ENCODE results near the gene ME3. TPM values are rescaled to one million over a fixed set of nuclear protein-coding genes. Genes with fewer than 3 reads are reported as not detected.

ME3 gene
- total RNA-seq, 1 donor from 2014 or later: 10.8 TPM

DNA sequence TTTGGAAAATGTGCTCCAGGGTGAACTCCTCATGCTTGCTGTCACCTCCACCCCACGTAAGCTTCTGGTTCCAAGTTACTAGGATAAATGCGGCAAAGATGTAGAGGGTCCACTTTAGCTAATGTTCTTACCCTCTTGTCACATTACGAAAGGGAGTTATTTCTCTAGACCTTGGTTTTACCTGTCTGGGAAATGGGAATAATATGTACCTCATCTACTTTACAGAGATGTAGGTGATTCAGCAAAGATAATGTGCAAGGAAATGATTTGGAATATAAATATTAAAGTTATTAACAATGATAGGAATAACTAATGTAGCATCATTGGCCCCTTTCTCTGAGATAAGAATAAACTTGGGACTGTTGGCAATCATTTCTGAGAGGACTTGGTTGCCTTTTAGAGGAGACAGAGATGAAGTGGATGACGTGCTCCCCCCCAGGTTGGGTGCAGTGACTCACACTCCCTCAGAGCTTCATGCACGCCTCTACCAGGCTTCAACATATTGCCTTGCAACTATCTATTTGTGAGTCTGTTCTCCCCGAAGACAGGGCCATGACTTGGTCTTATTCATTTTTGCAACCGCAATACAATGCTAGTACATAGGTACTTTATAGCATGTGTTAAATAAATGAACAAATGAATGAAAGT lies 97.1 kb downstream of the ME3 start:
- no peak overlapping the region for H3K27ac Mint-ChIP-seq (ENCODE audit: unreplicated experiment)
- no peak for DNase-seq (ENCODE audit: low spot score)
- H3K27me3 Mint-ChIP-seq (ENCODE audit: low read depth): no peaks in the 10 kb centered on the region
- no peak overlapping the region for H3K4me3 Mint-ChIP-seq (ENCODE audit: unreplicated experiment)
- H3K36me3 Mint-ChIP-seq (ENCODE audit: low read depth): no peaks in the 10 kb centered on the region
- H3K4me1 Mint-ChIP-seq (ENCODE audit: low read depth): peaks cover 60% of the 10 kb centered on the region
- H3K9me3 Mint-ChIP-seq (ENCODE audit: low read depth): no peaks in the 10 kb centered on the region
- TF ChIP-seq, protein P1, sequence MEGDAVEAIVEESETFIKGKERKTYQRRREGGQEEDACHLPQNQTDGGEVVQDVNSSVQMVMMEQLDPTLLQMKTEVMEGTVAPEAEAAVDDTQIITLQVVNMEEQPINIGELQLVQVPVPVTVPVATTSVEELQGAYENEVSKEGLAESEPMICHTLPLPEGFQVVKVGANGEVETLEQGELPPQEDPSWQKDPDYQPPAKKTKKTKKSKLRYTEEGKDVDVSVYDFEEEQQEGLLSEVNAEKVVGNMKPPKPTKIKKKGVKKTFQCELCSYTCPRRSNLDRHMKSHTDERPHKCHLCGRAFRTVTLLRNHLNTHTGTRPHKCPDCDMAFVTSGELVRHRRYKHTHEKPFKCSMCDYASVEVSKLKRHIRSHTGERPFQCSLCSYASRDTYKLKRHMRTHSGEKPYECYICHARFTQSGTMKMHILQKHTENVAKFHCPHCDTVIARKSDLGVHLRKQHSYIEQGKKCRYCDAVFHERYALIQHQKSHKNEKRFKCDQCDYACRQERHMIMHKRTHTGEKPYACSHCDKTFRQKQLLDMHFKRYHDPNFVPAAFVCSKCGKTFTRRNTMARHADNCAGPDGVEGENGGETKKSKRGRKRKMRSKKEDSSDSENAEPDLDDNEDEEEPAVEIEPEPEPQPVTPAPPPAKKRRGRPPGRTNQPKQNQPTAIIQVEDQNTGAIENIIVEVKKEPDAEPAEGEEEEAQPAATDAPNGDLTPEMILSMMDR (IDR thresholded peaks at IDR 0.05): no peak

DNA sequence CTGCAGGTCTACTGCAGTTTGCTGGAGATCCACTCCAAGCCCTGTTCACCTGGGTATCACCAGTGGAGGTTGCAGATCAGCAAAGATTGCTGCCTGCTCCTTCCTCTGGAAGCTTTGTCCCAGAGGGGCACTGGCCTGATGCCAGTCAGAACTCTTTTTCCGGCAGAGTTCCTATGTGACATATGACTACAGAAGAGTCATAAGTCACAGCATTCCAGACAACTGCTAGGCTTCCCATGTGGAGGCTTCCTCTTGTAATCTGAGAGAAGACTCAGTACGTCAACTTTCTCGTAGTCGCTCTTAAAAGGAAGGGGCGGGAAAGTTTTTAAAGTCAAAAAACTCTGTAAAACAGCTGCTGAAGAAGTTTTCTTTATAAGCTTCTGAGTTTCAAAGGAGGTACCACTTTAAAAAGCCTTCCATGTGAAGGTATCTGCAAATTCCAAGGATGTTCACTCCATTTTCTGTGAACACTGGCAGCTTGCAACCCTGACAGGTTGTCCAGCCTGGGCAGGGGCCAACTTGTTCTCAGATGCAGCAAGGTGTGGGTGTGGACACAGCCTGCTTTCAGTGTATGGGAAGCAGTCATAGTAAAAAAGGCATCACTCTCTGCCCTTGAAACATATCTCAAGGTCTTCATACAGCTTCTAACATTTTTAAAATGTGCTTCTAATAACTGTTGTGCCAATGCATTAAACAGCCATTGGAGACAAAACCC lies 97.8 kb downstream of the ME3 start:
- Mint-ChIP-seq H3K4me3 (ENCODE audit: unreplicated experiment) (no peak overlapping the region), H3K27me3 (ENCODE audit: low read depth) (no peaks in the 10 kb centered on the region), H3K36me3 (ENCODE audit: low read depth) (no peaks in the 10 kb centered on the region), H3K4me1 (ENCODE audit: low read depth) (peaks cover 54% of the 10 kb centered on the region), H3K27ac (ENCODE audit: unreplicated experiment) (peak overlapping the region; percentile 80), H3K9me3 (ENCODE audit: low read depth) (no peaks in the 10 kb centered on the region)
- TF ChIP-seq, protein P1 (IDR thresholded peaks at IDR 0.05): no peak
- no peak for DNase-seq (ENCODE audit: low spot score)

GRCh38 chr11:86571273-86571948 lies 101.0 kb downstream of the ME3 start:
- Mint-ChIP-seq H3K4me3 (ENCODE audit: unreplicated experiment) (no peak overlapping the region), H3K9me3 (ENCODE audit: low read depth) (no peaks in the 10 kb centered on the region), H3K27ac (ENCODE audit: unreplicated experiment) (no peak overlapping the region), H3K36me3 (ENCODE audit: low read depth) (no peaks in the 10 kb centered on the region), H3K4me1 (ENCODE audit: low read depth) (peaks cover 38% of the 10 kb centered on the region), H3K27me3 (ENCODE audit: low read depth) (no peaks in the 10 kb centered on the region)
- DNase-seq (ENCODE audit: low spot score): no peak
- TF ChIP-seq, protein P1 (IDR thresholded peaks at IDR 0.05): peak; percentile 63

DNA sequence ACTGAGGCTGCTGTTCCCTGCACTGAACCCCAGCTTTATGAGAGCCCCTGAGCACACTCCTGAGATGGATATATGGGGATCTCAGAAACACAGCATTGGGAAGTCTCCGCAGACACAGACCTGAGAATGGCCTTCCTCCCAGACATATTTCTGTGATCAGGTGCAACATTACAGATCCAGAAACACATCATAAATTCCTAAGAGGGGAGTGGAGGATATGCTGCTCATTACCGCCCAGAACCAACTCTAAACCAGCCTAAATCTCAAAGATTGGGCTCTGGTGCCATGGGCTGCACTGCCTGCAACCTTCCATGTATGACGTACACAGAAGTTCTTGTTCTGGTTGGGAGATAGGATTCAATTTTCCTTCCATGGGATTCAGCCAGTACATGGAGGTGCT lies 102.0 kb downstream of the ME3 start:
- TF ChIP-seq, protein P1 (IDR thresholded peaks at IDR 0.05): no peak
- H3K27ac Mint-ChIP-seq (ENCODE audit: unreplicated experiment): no peak overlapping the region
- H3K36me3 Mint-ChIP-seq (ENCODE audit: low read depth): no peaks in the 10 kb centered on the region
- H3K27me3 Mint-ChIP-seq (ENCODE audit: low read depth): no peaks in the 10 kb centered on the region
- H3K9me3 Mint-ChIP-seq (ENCODE audit: low read depth): no peaks in the 10 kb centered on the region
- H3K4me1 Mint-ChIP-seq (ENCODE audit: low read depth): peaks cover 40% of the 10 kb centered on the region
- DNase-seq (ENCODE audit: low spot score): no peak
- H3K4me3 Mint-ChIP-seq (ENCODE audit: unreplicated experiment): no peak overlapping the region

- Mint-ChIP-seq H3K4me3 (ENCODE audit: unreplicated experiment) (no peak overlapping the region), H3K27ac (ENCODE audit: unreplicated experiment) (no peak overlapping the region), H3K9me3 (ENCODE audit: low read depth) (no peaks in the 10 kb centered on the region), H3K36me3 (ENCODE audit: low read depth) (no peaks in the 10 kb centered on the region), H3K27me3 (ENCODE audit: low read depth) (no peaks in the 10 kb centered on the region), H3K4me1 (ENCODE audit: low read depth) (peaks cover 37% of the 10 kb centered on the region)
- TF ChIP-seq, protein P1 (IDR thresholded peaks at IDR 0.05): no peak
- DNase-seq (ENCODE audit: low spot score): no peak
Observed at GRCh38 chr11:86570020-86570419, 102.4 kb downstream of the ME3 start.

Data from chondrocyte (in vitro differentiated cells).